GM13976 (cell line): Measurements from ENCODE around the gene EIF4E2.

Source experiments
- DNase-seq: peaks from one replicate; pipeline ENCODE4 v3.0.0; 2012; ENCODE audit warnings: low spot score
- CTCF ChIP-seq: IDR thresholded peaks from 2 replicates; pipeline ENCODE4 v1.5.1; 2012; ENCODE audit warnings: borderline replicate concordance, mild to moderate bottlenecking; ENCODE audit not compliant: insufficient read depth; ENCODE audit errors: extremely low read depth, missing control alignments, control extremely low read depth
- in situ Hi-C: fragments of 300-500 bp; cut with MboI; formaldehyde crosslinking; loops from one replicate; pipeline ENCODE4 v1.12.0; 2022; ENCODE audit warnings: low sequenced_read_pairs, mixed read lengths, inconsistent platforms; ENCODE audit not compliant: unreplicated experiment

The EIF4E2 gene

GRCh38 chr2:232592772-232593395 is 42.4 kb downstream of the EIF4E2 start:
- no peak for TF ChIP-seq CTCF
- DNase-seq, result no peak
- in situ Hi-C loops, result no loop called here

- no peak for DNase-seq
- in situ Hi-C loops, result no loop called here
- no peak for TF ChIP-seq CTCF
Measured at GRCh38 chr2:232593982-232594381, 43.5 kb downstream of the EIF4E2 start.

GRCh38 chr2:232597362-232598079 is 47.0 kb downstream of the EIF4E2 start:
- in situ Hi-C loops, result no loop called here
- no peak for TF ChIP-seq CTCF
- DNase-seq, result no peak

GRCh38 chr2:232598293-232598692 is 47.8 kb downstream of the EIF4E2 start:
- no peak for TF ChIP-seq CTCF
- no peak for DNase-seq
- in situ Hi-C loops, result no loop called here

GRCh38 chr2:232600053-232600773 is 49.7 kb downstream of the EIF4E2 start:
- no peak for DNase-seq
- no peak for TF ChIP-seq CTCF
- in situ Hi-C loops, result loop anchor here (25.0 kb wide), 2 partner anchors 437 to 662 kb away; partner anchors contain the start of genes ATG16L1 and NEU2

- no peak for DNase-seq
- in situ Hi-C loops, result loop anchor here (25.0 kb wide), 2 partner anchors 434 to 659 kb away; partner anchors contain the start of genes ATG16L1 and NEU2
- TF ChIP-seq CTCF, result no peak
Measured at GRCh38 chr2:232603283-232603682, 52.8 kb downstream of the EIF4E2 start.
